ENCODE results near the gene CACNA2D1.
"Not testable (repeated sequence)": the region's sequence is repeated elsewhere in the genome, so short reads cannot be mapped to it uniquely, and the experiment has no call there.

CACNA2D1 gene

DNA sequence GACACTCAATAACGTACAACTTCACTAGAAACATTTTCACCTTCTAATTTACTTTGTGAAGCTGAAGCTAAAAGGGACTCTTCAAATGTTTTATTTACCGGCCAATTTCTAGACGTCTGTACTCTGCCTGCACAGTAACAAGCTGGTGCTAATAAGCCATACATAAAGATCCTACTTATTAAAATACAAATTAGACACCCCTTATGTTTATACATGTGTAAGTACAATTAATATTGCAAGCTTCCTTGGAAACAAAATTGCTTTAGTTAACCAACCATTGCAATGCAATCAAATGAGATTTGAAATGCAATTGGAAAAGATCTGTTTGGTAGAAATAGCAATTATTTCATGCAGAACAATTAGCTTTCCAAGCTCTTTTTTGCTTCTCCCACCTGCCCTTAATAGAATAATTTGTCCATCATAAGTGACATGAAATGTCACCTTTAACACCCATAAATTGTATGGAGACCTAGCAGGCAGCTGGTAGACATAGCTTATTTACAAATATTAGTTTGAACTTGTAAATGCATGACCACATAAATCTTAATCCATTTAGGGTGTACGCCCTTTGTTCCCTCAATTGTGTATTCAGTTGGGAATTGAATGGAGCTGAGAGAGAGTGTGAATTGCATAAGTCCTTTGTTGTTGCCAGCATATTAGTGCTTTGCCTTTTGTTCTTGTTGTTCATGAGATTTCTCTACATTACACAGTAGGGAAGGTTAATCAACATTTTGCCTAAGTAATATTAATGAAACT, 277.1 kb downstream of the CACNA2D1 start:
- DNase-seq (ENCODE audit: low read depth): no peak

DNA sequence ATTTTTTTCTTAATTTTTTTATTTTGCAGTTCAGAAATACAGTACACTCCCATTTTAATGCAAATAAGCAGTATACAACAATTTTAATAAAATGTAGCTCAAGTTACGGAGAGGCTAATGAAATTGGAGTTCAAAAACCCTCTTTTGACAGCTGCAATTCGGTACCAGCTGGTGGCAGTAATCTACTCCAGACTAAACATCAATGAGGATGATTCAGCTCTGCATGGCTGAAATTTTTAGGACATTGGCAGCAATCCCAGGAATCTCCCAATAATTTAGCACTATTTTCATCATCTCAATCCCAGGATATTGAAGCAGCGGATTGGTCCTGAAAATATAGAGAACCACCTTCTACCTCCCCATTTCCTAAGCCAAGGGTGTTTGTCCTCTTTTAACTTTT, 278.8 kb downstream of the CACNA2D1 start:
- no peak for DNase-seq (ENCODE audit: low read depth)

DNA sequence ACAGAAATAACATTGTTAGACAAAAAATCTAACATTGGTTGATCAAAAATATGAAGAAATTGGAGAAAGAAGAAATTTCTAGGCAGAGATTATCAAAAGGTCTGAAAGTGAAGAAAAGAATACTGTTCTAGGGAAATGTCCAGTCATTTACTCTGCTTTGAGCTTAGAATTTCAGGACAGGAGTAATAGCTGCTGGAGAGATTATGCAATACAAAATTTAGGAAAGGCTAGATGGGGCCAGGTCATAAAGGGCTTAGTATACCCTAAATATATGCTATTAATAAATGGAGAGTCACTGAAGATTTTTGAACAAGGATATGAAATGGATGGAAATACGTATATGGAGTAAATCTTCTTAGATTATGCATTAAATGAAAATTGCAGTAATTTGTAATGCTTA, 279.2 kb downstream of the CACNA2D1 start:
- DNase-seq (ENCODE audit: low read depth): no peak

DNA sequence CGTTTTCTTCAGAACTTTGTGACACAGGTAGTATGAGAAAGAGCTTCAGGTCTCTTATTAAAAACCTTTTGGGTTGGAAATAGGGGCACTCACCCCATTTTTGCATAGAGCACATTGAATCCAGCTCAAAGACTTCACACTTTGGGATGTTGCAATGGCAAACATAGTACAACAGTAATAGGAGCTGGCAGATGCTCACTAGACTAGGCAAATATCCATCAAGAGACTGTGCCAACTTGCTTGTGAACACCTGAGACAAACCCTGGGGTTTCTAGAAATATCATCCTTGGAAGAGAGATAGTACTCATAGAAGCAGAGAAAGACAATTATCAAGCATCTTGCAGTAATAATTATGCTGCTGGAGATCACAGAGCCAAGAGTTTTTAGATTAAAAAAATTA, 280.0 kb downstream of the CACNA2D1 start:
- no peak for DNase-seq (ENCODE audit: low read depth)

DNA sequence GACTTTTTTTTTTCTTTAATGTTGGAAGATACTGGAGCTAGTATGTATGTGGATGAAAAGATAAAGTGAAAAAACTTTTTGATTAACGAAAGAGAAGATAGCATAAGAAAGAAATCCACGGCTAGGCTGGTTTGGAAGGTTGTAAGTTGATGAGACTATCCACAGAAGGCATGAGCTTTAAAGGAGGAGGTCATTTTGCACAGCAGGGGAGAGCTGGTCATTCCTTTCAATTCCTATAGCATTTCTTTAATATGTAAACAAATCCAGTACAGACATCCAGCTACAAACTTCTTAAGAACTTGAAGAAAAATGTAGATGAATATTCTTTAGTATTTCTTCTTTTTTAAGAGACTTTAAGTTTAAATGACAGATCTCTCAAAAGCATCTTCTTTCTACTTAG, 281.3 kb downstream of the CACNA2D1 start:
- no peak for DNase-seq (ENCODE audit: low read depth)

DNA sequence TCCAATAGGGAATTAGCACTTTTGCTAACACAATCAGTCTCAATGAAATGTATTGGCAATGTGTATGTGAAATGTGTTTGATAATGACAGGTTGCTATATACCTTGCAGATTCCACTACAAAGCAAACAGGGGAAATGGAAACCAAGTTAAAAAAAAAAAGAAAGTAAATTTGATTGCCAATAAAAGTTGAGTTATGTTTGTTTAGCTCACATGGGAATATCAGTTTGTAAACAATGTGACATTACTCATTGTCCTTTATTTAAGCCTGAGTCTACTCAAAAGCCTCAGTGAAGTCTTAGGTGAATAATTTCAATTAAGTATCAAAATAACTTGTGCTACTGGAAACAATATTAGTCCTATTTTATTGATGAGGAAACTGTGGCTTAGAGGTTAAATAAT, 285.2 kb downstream of the CACNA2D1 start:
- no peak for DNase-seq (ENCODE audit: low read depth)

DNA sequence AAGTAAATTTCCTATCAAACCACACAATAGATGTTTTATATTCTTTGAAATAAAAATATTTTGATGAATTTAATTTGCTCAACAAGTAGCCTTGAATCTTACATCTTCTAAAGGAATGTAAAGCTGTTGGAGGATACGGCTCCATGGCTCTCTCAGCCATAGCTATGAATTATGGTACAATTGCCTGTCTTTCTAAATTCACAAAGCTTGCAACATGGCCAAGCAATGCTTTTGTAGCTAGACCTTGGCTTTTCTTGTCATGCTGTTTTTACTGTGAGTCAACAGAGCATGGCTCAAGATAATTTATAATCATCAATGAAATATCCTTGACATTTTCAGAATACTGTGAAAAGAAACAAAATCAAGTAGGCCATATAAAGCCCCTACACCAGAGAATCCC, 286.7 kb downstream of the CACNA2D1 start:
- no peak for DNase-seq (ENCODE audit: low read depth)

DNA sequence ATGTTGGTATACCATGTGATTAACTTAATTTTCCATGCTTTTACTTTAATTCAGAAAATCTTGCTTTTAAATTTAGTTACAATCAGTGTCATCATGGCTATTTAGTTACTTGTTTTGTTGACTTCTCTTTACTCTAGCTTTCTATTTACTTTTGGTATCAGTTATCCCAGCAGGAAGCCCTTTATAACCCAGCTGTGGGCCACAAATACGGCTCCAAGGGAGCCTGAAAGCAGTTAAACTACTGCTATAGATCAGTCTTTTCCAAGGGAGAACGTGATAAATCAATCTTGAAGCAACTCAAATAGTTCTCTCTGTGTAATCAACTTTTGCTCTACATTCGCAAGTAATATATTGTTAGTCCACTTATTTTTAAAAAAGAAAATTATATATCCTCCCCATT, 287.4 kb downstream of the CACNA2D1 start:
- DNase-seq (ENCODE audit: low read depth): no peak

DNA sequence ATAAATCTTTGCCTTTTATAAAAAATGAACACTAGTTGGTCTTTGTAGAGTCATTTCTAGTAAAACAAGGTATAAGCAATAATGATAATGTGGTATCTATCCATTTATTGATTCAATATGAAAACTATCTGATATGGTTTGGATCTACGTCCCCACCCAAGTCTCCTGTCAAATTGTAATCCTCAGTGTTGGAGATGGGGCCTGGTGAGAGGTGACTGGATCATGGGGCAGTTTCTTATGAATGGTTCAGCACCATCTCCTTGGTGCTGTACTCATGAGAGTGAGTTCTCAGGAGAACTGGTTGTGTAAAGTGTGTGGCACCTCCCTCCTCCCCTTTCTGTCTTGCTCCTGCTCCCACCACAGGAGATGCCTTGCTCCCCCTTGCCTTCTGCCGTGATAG, 288.8 kb downstream of the CACNA2D1 start:
- no peak for DNase-seq (ENCODE audit: low read depth)

DNA sequence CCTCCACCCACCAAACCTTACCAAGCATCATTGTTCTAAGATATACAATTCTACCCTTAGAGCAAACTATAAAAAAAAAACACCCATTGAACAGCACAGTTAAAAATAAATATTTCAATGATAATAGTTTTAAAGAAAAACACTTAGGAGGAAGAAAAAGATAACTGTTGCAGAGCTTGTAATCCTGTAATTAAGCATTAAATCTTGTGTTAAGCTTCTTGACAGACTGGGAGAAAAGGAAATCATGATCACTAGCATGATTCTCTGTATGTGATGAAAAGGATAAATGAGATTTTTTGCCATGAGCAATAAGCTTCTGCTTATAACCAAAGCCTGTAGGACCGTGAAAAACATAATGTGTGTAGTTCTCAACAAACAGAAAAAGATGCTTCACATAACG, 289.8 kb downstream of the CACNA2D1 start:
- no peak for DNase-seq (ENCODE audit: low read depth)

DNA sequence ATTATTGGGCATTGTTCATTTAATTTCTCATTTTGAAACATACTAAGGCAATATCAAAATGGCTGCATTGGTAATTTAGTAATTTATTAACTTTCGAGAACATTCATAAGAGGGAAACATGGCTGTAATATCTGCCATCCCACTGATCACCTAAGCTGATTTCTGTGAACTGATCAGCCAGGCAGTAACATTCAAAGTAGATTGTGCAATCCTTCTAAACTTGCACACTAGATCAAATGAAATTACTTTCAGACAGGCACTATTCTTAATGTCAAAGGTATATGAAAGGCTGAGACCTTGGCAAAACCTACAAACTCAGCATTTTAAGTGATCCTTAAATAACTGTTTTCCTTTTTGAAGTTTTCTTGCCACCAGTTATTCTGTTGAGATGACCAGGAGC, 290.7 kb downstream of the CACNA2D1 start:
- no peak for DNase-seq (ENCODE audit: low read depth)

DNA sequence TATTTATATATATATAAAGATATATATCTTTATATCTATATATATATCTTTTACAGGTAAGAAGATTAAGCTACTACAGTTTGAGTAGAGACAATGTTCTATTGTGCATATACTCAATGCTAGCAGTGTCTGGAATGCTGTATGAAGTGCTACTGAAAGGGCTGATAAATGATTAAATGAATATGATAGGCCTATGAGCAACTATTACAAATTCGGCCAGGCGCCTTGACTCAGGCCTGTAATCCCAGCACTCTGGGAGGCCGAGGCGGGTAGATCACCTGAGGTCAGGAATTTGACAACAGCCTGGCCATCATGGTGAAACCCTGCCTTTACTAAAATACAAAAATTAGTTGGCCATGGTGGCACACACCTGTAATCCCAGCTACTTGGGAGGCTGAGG, 297.1 kb downstream of the CACNA2D1 start:
- no peak for DNase-seq (ENCODE audit: low read depth)

DNA sequence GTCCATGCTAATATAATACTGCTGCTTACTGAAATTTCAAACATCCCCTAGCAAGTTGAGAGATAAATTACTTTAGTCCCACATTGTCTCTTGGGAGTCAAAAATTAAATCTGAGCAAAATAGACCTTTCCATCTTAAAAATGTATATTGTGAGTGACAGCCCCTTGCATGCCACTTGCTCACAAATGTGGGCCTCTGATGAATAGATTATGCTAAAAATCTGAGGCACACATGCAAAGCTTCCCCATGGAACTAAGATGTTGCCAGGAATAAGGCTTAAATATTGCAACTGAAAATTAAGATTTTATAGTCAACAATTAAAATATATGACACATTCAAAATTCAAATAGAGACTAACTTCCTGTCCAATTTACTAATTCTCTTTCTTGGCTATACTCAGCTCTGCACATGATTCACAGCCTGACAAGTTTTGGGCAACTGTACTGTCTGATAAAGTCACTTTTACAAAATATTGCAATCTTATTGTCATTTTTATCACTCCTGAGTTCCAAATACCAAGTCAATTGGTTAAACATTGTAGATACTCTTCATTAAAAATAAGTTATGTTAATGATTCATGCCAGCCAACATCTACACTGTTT, 301.2 kb downstream of the CACNA2D1 start:
- DNase-seq (ENCODE audit: low read depth): no peak

DNA sequence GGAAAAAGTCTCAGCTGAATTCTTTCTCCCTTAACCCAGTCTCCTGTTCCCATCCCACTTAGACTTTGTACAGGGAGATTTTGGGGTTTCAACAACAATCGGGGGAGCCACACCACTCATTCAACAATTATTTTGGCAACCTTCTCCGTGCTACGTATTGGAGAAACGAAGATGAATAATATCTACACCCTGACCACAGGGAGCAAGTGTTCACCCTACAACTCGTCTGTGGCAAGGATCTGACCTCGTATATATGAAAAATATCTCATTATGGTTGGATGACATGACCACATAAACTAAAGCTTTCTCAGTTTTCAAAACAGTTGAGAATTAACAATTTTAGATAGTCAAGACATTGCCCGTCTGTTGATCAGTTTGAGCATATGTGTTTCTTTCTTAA, 302.1 kb downstream of the CACNA2D1 start:
- DNase-seq (ENCODE audit: low read depth): no peak

DNA sequence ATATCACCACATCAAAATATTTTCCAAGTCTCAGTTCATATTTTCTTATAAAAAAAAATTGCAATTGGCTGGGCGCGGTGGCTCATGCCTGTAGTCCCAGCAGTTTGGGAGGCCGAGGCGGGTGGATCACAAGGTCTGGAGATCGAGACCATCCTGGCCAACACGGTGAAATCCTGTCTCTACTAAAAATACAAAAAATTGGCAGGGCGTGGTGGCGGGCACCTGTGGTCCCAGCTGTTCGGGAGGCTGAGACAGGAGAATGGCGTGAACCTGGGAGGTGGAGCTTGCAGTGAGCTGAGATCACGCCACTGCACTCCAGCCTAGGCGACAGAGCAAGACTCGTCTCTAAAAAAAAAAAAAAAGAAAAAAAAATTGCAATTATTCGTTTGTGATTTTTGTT, 303.0 kb downstream of the CACNA2D1 start:
- not testable (repeated sequence) for DNase-seq (ENCODE audit: low read depth)

DNA sequence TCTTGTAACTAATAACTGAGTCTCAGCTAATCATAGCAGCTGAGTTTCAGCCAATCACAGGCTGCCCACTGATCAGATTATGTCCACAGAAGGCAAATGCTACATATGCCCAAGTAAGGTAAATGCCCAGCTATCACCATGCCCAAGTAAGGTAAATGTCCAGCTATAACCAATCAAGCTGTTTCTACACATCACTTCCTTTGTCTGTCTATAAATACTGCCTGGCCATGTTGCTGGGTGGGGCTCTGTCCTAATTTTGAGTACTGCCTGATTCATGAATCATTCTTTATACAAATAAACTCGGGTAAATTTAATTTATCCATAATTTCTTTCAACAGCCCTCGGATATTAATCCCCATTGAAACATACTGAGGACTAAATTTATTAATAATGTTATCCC, 312.4 kb downstream of the CACNA2D1 start:
- no peak for DNase-seq (ENCODE audit: low read depth)

DNA sequence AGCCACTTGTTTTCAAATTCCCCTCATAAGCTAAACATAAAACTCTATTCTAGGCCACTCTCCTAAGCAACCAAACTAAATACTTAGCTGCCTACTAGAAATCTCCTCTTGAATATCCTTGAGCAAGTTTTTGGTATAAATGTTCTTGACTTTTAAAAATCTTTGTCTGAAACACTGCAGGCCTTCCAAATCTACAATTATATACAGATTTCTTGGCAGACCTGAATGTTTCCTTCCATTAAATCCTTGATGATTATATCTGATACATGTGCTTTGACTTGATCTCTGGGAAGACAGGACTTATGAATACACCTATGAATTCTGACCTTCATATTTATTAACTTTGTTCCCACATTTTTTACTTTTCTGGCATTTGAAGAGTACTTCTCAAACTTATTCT, 314.5 kb downstream of the CACNA2D1 start:
- no peak for DNase-seq (ENCODE audit: low read depth)

DNA sequence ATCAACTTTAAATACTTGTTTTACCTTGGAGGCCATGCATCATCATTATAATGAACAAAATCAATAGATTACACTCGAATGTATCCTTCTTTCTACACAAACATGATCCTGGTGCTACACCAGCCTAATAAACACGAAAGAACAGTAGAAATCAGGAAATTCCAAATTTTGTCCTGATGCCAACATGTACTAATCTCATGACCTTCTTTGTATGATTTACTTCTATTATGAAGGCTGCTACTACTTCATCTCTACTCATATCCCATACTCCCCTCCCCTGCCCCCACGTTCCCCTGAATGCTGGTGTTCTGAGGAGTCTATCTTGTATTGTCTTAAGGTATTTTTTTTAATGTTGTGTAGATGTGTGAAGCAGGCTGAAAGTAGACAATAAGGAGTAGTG, 315.0 kb downstream of the CACNA2D1 start:
- no peak for DNase-seq (ENCODE audit: low read depth)

DNA sequence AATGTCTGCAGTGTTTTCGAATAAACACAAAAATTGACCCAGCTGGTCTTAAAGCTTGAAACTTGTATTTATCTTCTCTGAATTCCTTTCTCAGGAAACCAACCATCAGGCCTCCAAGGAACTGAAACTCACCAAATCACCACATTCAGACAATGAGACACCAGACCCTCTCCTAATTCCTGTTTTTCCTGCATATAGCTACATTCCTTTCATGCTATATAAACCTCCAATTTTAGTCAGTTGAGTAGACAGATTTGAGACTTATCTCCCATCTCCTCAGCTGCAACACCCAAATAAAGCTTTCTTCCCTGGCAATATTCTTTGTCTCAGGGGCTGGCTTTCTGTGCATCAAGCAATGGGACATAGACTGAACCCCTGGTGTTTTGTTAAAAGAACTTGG, 317.0 kb downstream of the CACNA2D1 start:
- no peak for DNase-seq (ENCODE audit: low read depth)

DNA sequence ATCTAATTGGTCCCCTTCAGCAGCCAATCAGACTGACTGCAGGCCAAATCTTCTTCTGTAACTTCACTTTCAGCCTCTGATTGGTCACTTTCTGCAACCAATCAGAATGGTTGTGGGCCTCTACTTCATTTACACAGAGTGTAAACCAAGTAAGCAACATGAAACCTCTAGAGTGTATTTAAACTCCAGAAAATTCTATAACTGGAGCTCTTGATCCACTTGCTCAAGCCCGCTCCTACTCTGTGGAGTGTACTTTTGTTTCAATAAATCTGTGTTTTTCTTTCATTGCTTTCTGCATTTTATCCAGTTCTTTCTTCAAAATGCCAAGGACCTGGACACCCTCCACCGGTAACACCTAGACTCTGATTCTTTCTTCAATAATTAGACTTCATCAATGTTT, 319.1 kb downstream of the CACNA2D1 start:
- DNase-seq (ENCODE audit: low read depth): no peak

DNA sequence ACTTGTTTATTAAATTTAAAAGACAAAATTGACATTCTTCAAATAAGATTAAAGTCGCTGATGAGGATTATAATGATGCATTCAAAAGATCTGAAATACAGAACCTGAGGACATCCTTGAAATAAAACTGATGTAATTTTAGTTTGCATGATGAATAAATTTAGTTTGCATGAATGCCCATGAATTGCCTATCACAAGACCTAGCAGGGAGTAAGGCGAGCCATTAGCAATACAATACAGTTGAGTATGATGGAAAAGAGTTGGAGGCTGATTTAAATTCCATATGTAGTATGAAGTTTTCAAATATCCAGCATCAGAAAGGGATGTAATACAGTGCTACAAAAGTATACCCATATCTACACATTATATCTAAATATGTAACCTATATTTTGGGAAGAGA, 321.3 kb downstream of the CACNA2D1 start:
- DNase-seq (ENCODE audit: low read depth): no peak

DNA sequence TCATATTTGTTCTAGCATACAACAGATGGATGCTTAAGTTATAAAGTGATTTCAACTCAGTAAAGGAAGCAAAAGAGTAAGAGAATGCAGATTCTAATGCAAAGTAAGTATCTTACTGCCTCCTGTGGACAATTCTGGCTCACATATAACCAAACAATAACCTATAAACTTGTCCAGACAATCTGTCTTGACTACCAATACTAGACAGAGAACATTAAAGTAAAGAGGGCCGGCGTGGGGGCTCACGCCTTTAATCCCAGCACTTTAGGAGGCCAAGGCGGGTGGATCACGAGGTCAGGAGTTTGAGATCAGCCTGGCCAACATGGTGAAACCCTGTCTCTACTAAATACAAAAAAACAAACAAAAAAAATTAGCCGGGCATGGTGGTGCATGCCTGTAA, 329.3 kb downstream of the CACNA2D1 start:
- DNase-seq (ENCODE audit: low read depth): no peak

DNA sequence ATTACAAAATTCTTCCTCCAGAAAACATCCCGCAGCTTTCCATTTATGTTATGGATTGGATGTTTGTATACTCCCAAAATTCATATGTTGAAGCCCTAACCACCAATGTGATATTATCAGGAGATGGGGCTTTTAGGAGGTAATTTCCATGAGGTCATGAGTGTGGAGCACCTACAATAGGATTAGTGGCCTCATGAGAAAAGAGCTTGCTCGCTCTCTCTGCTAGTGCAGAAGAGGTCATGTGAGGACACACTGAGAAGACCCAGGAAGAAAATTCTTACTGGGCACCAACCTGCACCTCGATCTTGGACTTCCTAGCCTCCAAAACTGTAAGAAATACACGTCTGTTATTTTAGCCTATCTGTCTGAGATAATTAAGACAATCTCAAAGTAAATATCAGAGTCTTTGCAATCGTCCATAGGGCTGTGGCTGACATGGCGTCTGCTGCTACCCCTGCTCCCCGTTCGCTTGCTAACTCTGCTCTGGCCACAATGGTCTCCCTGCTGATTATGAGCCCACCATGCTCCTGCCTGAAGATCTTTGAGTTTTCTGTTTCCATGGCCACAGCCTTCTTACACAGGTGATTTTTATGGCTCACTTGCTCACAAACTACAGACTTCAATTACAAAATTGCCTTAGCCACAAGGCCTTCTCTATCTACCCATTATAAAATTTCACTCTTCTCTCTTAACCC, 333.3 kb downstream of the CACNA2D1 start:
- DNase-seq (ENCODE audit: low read depth): no peak

DNA sequence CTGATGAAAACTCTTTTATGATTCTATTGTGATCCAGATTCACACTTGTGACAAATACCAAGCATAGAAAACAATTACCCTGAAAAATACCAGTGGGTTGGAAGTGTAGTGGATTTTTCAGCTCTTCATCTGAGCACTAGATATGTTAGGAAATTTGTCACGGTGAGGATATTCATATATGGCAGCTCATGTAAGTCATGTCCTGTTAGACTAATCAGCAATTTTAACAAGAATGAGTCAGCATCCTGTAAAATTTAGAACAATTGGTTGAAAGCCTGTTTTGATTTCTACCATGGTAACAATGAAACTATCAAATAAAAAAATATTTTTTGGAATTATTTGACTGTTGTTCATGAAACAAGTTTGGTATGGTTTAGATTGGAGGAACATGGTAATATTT, 334.3 kb downstream of the CACNA2D1 start:
- DNase-seq (ENCODE audit: low read depth): no peak
